ENCODE results near the gene CRIM1. TPM values are rescaled to one million over a fixed set of nuclear protein-coding genes. Genes with fewer than 3 reads are reported as not detected.

CRIM1 gene
- total and polyA plus RNA-seq, 4 donors: 2.2 to 22.1 (median 9.6) TPM

DNA sequence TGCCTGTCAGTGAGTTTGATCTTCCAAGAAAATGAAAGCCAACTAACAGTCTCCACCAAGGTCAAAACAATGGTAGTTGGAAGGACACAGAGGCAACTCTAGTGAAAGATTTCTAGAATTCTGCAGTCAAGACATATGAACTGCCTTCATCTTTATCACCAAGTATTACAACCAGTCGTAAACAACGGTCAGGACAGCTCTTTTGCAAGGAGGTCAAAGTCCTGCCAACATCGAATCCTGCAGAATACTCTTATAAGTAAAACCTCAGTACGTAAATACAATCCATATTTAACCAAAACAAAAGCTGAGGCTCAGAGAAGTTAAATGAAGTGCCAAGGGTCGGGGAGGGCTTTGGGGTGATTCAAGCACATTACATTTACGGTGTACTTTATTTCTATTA, 239.3 kb downstream of the CRIM1 start:
- Histone ChIP-seq H3K4me1 (ENCODE audit: control insufficient read depth in 4 of 4, insufficient read depth in 4 of 4, low read length in 3 of 4) (peaks cover 5 to 16% (median 7%) of the 10 kb centered on the region in 4 donors), H3K9ac (ENCODE audit: low read depth in 1 of 2, low read length in 2 of 2) (no peak overlapping the region), H3K4me3 (ENCODE audit: low read depth in 1 of 3, low read length in 3 of 3) (no peak overlapping the region), H3K36me3 (ENCODE audit: control insufficient read depth in 4 of 4, insufficient read depth in 3 of 4, low read depth in 1 of 4, low read length in 3 of 4) (peaks cover 0 to under 1% (median 0%) of the 10 kb centered on the region in 4 donors), H3K27me3 (ENCODE audit: control insufficient read depth in 4 of 4, insufficient read depth in 4 of 4, low read length in 3 of 4) (no peaks in the 10 kb centered on the region), H3K9me3 (ENCODE audit: control insufficient read depth in 4 of 4, low read length in 3 of 4) (no peaks in the 10 kb centered on the region), H3K27ac (ENCODE audit: low read depth in 1 of 2, low read length in 2 of 2) (no peak overlapping the region)
- DNase-seq (ENCODE audit: low spot score): no peak
- 57% methylated on average over 6 of the region's 6 CpGs for WGBS
- TF ChIP-seq, protein P1, sequence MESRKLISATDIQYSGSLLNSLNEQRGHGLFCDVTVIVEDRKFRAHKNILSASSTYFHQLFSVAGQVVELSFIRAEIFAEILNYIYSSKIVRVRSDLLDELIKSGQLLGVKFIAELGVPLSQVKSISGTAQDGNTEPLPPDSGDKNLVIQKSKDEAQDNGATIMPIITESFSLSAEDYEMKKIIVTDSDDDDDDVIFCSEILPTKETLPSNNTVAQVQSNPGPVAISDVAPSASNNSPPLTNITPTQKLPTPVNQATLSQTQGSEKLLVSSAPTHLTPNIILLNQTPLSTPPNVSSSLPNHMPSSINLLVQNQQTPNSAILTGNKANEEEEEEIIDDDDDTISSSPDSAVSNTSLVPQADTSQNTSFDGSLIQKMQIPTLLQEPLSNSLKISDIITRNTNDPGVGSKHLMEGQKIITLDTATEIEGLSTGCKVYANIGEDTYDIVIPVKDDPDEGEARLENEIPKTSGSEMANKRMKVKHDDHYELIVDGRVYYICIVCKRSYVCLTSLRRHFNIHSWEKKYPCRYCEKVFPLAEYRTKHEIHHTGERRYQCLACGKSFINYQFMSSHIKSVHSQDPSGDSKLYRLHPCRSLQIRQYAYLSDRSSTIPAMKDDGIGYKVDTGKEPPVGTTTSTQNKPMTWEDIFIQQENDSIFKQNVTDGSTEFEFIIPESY (IDR thresholded peaks at IDR 0.05): no peak
- TF ChIP-seq SP1 (IDR thresholded peaks at IDR 0.05) (no peak), FOXA1 (IDR thresholded peaks at IDR 0.05) (no peak), HNF4A (conservative IDR thresholded peaks at IDR 0.05) (peak; percentile 26 to 40), JUND (IDR thresholded peaks at IDR 0.05) (no peak)

DNA sequence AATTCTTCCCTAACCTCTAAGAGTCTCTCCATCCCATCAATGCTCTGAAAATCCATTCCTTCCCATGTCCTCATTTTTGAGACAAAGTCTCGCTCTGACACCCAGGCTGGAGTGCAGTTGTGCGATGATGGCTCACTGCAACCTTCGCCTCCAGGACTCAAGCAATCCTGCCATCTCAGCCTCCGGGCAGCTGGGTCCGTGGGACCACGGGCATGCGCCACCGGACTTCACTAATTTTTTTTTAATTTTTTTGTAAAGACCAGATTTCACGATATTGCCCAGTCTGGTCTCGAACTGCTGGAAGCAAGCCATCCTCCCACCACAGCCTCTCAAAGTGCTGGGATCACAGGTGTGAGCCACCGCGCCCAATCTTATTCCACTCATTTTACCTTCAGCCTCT, 240.8 kb downstream of the CRIM1 start:
- WGBS: 96% methylated on average over 12 of the region's 12 CpGs
- Histone ChIP-seq H3K27me3 (ENCODE audit: control insufficient read depth in 4 of 4, insufficient read depth in 4 of 4, low read length in 3 of 4) (no peaks in the 10 kb centered on the region), H3K27ac (ENCODE audit: low read depth in 1 of 2, low read length in 2 of 2) (no peak overlapping the region), H3K9ac (ENCODE audit: low read depth in 1 of 2, low read length in 2 of 2) (no peak overlapping the region), H3K4me1 (ENCODE audit: control insufficient read depth in 4 of 4, insufficient read depth in 4 of 4, low read length in 3 of 4) (peaks cover 5 to 16% (median 7%) of the 10 kb centered on the region in 4 donors), H3K4me3 (ENCODE audit: low read depth in 1 of 3, low read length in 3 of 3) (no peak overlapping the region), H3K9me3 (ENCODE audit: control insufficient read depth in 4 of 4, low read length in 3 of 4) (no peaks in the 10 kb centered on the region), H3K36me3 (ENCODE audit: control insufficient read depth in 4 of 4, insufficient read depth in 3 of 4, low read depth in 1 of 4, low read length in 3 of 4) (no peaks in the 10 kb centered on the region)
- no peak for DNase-seq (ENCODE audit: low spot score)
- TF ChIP-seq JUND (IDR thresholded peaks at IDR 0.05) (no peak), SP1 (IDR thresholded peaks at IDR 0.05) (no peak), NR2F2 (IDR thresholded peaks at IDR 0.05) (no peak), RAD21 (IDR thresholded peaks at IDR 0.05) (no peak), GABPA (IDR thresholded peaks at IDR 0.05 in 1 of 2, conservative IDR thresholded peaks at IDR 0.05 in 1 of 2) (no peak), HNF4A (conservative IDR thresholded peaks at IDR 0.05) (no peak), RXRA (IDR thresholded peaks at IDR 0.05) (no peak), FOXA2 (IDR thresholded peaks at IDR 0.05) (no peak), FOXA1 (IDR thresholded peaks at IDR 0.05) (no peak), HNF4G (IDR thresholded peaks at IDR 0.05) (no peak)
- TF ChIP-seq, protein P2, sequence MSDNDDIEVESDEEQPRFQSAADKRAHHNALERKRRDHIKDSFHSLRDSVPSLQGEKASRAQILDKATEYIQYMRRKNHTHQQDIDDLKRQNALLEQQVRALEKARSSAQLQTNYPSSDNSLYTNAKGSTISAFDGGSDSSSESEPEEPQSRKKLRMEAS (IDR thresholded peaks at IDR 0.05): no peak
- TF ChIP-seq, protein P3, sequence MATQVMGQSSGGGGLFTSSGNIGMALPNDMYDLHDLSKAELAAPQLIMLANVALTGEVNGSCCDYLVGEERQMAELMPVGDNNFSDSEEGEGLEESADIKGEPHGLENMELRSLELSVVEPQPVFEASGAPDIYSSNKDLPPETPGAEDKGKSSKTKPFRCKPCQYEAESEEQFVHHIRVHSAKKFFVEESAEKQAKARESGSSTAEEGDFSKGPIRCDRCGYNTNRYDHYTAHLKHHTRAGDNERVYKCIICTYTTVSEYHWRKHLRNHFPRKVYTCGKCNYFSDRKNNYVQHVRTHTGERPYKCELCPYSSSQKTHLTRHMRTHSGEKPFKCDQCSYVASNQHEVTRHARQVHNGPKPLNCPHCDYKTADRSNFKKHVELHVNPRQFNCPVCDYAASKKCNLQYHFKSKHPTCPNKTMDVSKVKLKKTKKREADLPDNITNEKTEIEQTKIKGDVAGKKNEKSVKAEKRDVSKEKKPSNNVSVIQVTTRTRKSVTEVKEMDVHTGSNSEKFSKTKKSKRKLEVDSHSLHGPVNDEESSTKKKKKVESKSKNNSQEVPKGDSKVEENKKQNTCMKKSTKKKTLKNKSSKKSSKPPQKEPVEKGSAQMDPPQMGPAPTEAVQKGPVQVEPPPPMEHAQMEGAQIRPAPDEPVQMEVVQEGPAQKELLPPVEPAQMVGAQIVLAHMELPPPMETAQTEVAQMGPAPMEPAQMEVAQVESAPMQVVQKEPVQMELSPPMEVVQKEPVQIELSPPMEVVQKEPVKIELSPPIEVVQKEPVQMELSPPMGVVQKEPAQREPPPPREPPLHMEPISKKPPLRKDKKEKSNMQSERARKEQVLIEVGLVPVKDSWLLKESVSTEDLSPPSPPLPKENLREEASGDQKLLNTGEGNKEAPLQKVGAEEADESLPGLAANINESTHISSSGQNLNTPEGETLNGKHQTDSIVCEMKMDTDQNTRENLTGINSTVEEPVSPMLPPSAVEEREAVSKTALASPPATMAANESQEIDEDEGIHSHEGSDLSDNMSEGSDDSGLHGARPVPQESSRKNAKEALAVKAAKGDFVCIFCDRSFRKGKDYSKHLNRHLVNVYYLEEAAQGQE (IDR thresholded peaks at IDR 0.05): no peak
- TF ChIP-seq, protein P4, sequence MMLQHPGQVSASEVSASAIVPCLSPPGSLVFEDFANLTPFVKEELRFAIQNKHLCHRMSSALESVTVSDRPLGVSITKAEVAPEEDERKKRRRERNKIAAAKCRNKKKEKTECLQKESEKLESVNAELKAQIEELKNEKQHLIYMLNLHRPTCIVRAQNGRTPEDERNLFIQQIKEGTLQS (IDR thresholded peaks at IDR 0.05): no peak
- TF ChIP-seq, protein P5, sequence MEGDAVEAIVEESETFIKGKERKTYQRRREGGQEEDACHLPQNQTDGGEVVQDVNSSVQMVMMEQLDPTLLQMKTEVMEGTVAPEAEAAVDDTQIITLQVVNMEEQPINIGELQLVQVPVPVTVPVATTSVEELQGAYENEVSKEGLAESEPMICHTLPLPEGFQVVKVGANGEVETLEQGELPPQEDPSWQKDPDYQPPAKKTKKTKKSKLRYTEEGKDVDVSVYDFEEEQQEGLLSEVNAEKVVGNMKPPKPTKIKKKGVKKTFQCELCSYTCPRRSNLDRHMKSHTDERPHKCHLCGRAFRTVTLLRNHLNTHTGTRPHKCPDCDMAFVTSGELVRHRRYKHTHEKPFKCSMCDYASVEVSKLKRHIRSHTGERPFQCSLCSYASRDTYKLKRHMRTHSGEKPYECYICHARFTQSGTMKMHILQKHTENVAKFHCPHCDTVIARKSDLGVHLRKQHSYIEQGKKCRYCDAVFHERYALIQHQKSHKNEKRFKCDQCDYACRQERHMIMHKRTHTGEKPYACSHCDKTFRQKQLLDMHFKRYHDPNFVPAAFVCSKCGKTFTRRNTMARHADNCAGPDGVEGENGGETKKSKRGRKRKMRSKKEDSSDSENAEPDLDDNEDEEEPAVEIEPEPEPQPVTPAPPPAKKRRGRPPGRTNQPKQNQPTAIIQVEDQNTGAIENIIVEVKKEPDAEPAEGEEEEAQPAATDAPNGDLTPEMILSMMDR (IDR thresholded peaks at IDR 0.05; ENCODE audit: low read depth, low read length, missing input control): no peak
- TF ChIP-seq, protein P1 (IDR thresholded peaks at IDR 0.05): no peak
